ENCODE results near the gene FILIP1L. TPM values are rescaled to one million over a fixed set of nuclear protein-coding genes. Genes with fewer than 3 reads are reported as not detected.

FILIP1L gene
- total RNA-seq, 3 donors from 2014 or later = 8.9 to 37.0 (median 17.1) TPM

- intact Hi-C loops (cut with DNase I, micrococcal nuclease) = no loop called here
- Histone ChIP-seq H3K4me1 (ENCODE audit: low read depth) (no peaks in the 10 kb centered on the region), H3K4me3 (no peak overlapping the region), H3K9me3 (no peaks in the 10 kb centered on the region), H3K36me3 (ENCODE audit: low read depth) (no peaks in the 10 kb centered on the region)
- TF ChIP-seq CTCF (IDR thresholded peaks at IDR 0.05) = no peak
- ATAC-seq (no peak), DNase-seq (no peak)
These were observed 202.9 kb downstream of the FILIP1L start for GRCh38 chr3:99911433-99911832.

- DNase-seq = no peak
- no peak for ATAC-seq
- Histone ChIP-seq H3K9me3 (no peaks in the 10 kb centered on the region), H3K36me3 (ENCODE audit: low read depth) (no peaks in the 10 kb centered on the region), H3K4me3 (no peak overlapping the region), H3K4me1 (ENCODE audit: low read depth) (no peaks in the 10 kb centered on the region)
- TF ChIP-seq CTCF (IDR thresholded peaks at IDR 0.05) = no peak
- intact Hi-C loops (cut with DNase I, micrococcal nuclease) = no loop called here
These were observed 203.5 kb downstream of the FILIP1L start for GRCh38 chr3:99910752-99911290.

GRCh38 chr3:99909714-99910495, 204.4 kb downstream of the FILIP1L start:
- intact Hi-C loops (cut with DNase I, micrococcal nuclease) = no loop called here
- DNase-seq = no peak
- Histone ChIP-seq H3K4me3 (no peak overlapping the region), H3K4me1 (ENCODE audit: low read depth) (no peaks in the 10 kb centered on the region), H3K36me3 (ENCODE audit: low read depth) (no peaks in the 10 kb centered on the region), H3K9me3 (no peaks in the 10 kb centered on the region)
- TF ChIP-seq CTCF (IDR thresholded peaks at IDR 0.05) = no peak
- ATAC-seq = peak; percentile 68

DNA sequence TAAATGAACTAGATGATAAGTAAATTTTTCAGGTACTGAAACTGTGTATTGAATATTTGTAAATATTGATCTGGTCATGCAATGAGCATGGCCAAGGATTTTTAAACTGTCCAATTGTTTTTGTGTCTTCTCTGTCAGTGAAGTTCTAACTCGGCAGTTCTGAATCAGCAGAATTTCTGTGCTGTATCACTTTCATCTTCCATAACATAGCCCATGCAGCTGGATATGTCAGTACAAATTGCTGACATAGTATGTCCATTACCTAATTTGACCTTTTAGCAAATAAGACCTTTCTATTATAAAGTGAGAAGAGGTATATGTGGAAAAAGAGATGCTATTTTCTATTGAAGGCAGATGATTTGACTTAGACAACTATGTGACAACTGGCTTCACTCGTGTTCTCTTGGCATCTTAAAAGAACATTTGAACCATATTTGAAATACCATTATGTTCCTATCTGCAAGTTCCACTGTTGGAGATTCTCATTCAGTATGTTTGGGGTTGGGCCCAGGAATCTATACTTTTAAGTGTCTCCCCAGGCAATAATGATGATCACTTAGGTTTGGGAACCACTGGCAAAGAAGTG, 206.2 kb downstream of the FILIP1L start:
- TF ChIP-seq CTCF (IDR thresholded peaks at IDR 0.05) = no peak
- intact Hi-C loops (cut with DNase I, micrococcal nuclease) = no loop called here
- H3K9me3 ChIP-seq = no peaks in the 10 kb centered on the region
- no peaks in the 10 kb centered on the region for H3K36me3 ChIP-seq (ENCODE audit: low read depth)
- H3K4me3 ChIP-seq = no peak overlapping the region
- H3K4me1 ChIP-seq (ENCODE audit: low read depth) = no peaks in the 10 kb centered on the region
- DNase-seq (no peak), ATAC-seq (no peak)

DNA sequence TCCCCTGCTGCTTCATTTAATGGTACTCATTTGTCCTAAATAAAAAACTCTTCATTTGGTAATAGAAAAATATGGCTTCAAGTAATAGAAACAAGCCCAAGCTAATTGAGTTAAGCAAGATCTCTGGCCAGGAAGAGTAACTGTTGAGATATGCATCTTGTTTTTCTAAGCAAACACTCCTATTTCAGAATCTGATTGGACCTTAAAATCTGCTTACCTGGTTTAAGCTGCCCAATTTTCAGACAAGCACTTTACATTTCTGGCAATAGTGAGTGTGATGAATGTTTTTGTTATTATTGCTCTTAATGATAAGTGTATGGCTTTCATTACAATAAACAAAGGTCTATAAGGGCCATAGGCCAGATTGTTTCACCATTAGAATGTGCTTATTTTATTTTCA, 210.4 kb downstream of the FILIP1L start:
- Histone ChIP-seq H3K36me3 (ENCODE audit: low read depth) (no peaks in the 10 kb centered on the region), H3K4me1 (ENCODE audit: low read depth) (no peaks in the 10 kb centered on the region), H3K4me3 (no peak overlapping the region), H3K9me3 (no peaks in the 10 kb centered on the region)
- no peak for TF ChIP-seq CTCF (IDR thresholded peaks at IDR 0.05)
- intact Hi-C loops (cut with DNase I, micrococcal nuclease) = no loop called here
- no peak for DNase-seq
- no peak for ATAC-seq
